HEK293 (cell line): ENCODE measurements around the gene ARSD.

ENCODE experiments used
- MYNN ChIP-seq: fragments of 450-650 bp; formaldehyde crosslinking; IDR thresholded peaks from 2 replicates; pipeline ENCODE4 v1.5.1; 2016; ENCODE audit warnings: missing biosample characterization, missing genetic modification characterization, borderline replicate concordance
- SP7 ChIP-seq: fragments of 450-650 bp; formaldehyde crosslinking; IDR thresholded peaks from 2 replicates; pipeline ENCODE4 v1.5.1; 2016; ENCODE audit warnings: missing biosample characterization, missing genetic modification characterization
- ZIC2 ChIP-seq: fragments of 450-650 bp; formaldehyde crosslinking; IDR thresholded peaks from 2 replicates; pipeline ENCODE4 v1.5.1; 2016; ENCODE audit warnings: missing biosample characterization, missing genetic modification characterization
- ZNF24 ChIP-seq: fragments of 450-650 bp; formaldehyde crosslinking; IDR thresholded peaks from 2 replicates; pipeline ENCODE4 v1.5.1; 2016; ENCODE audit warnings: missing biosample characterization, missing genetic modification characterization
- ZNF302 ChIP-seq: fragments of 450-650 bp; formaldehyde crosslinking; IDR thresholded peaks from 2 replicates; pipeline ENCODE4 v1.5.1; 2016; ENCODE audit warnings: missing biosample characterization, missing genetic modification characterization, low read depth
- ZNF510 ChIP-seq: fragments of 450-650 bp; formaldehyde crosslinking; IDR thresholded peaks from 2 replicates; pipeline ENCODE4 v1.5.1; 2018; ENCODE audit warnings: mild to moderate bottlenecking, missing genetic modification characterization, missing biosample characterization; ENCODE audit not compliant: insufficient replicate concordance
- TF ChIP-seq, protein P1 (sequence below): fragments of 450-650 bp; formaldehyde crosslinking; IDR thresholded peaks from 2 replicates; pipeline ENCODE4 v1.5.1; 2016; ENCODE audit warnings: missing biosample characterization, missing genetic modification characterization
- TF ChIP-seq, protein P2 (sequence below): fragments of 450-650 bp; formaldehyde crosslinking; IDR thresholded peaks from 2 replicates; pipeline ENCODE4 v1.5.1; 2016; ENCODE audit warnings: missing biosample characterization, missing genetic modification characterization

DNA sequence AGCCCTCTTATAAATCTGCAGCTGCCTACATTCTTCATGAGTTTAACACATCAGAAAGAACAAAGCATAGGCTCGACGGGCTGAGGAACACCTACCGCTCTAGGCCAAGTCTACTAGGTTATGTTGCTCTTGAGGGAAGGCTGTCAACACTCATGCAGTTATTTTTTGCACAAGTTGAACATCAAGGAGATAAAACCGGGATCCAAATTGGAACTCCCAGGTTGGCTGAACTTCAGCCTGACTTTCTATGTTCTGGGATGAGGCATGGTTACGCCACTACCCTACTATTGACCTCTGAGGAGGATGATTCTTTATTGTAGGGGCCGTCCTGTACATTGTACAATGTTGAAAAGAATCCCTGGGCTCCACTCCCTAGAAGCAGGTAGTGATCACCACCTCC, 39.9 kb upstream of the ARSD start:
- TF ChIP-seq, protein P1, sequence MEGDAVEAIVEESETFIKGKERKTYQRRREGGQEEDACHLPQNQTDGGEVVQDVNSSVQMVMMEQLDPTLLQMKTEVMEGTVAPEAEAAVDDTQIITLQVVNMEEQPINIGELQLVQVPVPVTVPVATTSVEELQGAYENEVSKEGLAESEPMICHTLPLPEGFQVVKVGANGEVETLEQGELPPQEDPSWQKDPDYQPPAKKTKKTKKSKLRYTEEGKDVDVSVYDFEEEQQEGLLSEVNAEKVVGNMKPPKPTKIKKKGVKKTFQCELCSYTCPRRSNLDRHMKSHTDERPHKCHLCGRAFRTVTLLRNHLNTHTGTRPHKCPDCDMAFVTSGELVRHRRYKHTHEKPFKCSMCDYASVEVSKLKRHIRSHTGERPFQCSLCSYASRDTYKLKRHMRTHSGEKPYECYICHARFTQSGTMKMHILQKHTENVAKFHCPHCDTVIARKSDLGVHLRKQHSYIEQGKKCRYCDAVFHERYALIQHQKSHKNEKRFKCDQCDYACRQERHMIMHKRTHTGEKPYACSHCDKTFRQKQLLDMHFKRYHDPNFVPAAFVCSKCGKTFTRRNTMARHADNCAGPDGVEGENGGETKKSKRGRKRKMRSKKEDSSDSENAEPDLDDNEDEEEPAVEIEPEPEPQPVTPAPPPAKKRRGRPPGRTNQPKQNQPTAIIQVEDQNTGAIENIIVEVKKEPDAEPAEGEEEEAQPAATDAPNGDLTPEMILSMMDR: no peak
- no peak for TF ChIP-seq ZNF24 (tag by site-specific recombination)
- TF ChIP-seq ZNF302 (tag by site-specific recombination): no peak
- no peak for TF ChIP-seq MYNN (tag by site-specific recombination)
- no peak for TF ChIP-seq SP7 (tag by site-specific recombination)
- TF ChIP-seq, protein P2, sequence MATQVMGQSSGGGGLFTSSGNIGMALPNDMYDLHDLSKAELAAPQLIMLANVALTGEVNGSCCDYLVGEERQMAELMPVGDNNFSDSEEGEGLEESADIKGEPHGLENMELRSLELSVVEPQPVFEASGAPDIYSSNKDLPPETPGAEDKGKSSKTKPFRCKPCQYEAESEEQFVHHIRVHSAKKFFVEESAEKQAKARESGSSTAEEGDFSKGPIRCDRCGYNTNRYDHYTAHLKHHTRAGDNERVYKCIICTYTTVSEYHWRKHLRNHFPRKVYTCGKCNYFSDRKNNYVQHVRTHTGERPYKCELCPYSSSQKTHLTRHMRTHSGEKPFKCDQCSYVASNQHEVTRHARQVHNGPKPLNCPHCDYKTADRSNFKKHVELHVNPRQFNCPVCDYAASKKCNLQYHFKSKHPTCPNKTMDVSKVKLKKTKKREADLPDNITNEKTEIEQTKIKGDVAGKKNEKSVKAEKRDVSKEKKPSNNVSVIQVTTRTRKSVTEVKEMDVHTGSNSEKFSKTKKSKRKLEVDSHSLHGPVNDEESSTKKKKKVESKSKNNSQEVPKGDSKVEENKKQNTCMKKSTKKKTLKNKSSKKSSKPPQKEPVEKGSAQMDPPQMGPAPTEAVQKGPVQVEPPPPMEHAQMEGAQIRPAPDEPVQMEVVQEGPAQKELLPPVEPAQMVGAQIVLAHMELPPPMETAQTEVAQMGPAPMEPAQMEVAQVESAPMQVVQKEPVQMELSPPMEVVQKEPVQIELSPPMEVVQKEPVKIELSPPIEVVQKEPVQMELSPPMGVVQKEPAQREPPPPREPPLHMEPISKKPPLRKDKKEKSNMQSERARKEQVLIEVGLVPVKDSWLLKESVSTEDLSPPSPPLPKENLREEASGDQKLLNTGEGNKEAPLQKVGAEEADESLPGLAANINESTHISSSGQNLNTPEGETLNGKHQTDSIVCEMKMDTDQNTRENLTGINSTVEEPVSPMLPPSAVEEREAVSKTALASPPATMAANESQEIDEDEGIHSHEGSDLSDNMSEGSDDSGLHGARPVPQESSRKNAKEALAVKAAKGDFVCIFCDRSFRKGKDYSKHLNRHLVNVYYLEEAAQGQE (tag by site-specific recombination): no peak
- no peak for TF ChIP-seq ZIC2 (tag by site-specific recombination)
- TF ChIP-seq ZNF510 (tag by site-specific recombination): no peak
